Right ventricle myocardium inferior (tissue), 1 donor: ENCODE results near the gene IQCK. TPM values are rescaled to one million over a fixed set of nuclear protein-coding genes. Genes with fewer than 3 reads are reported as not detected.

ENCODE experiments used
- total RNA-seq: library from RNA; stranded (reverse); fragmentation: NEBNext Ultra II Directional; extraction: Animal tissue kit (Norgen Biotek cat#: 25700); gene quantifications from one replicate; pipeline ENCODE4 v1.2.1, GENCODE V29; 2021
- donor health status: DM: no; HTN: yes; CAD: no; lungs with severe emphysema.

The IQCK gene
- total RNA-seq, 1 donor from 2014 or later, result 5.2 TPM

Other genes starting within 250 kb of the IQCK start
- 110 TPM for gene GDE1, start 196.2 kb upstream of the IQCK start, total RNA-seq
- gene CCP110, start 194.3 kb upstream of the IQCK start, total RNA-seq, result 8.5 TPM
- gene VPS35L, start 162.6 kb upstream of the IQCK start, total RNA-seq, result 24.6 TPM
- gene KNOP1, start within 50 bp of the IQCK start, total RNA-seq, result 8.4 TPM
- 90.0 TPM for gene GPRC5B, start 166.6 kb downstream of the IQCK start, total RNA-seq